ENCODE data around the gene RNF10. TPM values are rescaled to one million over a fixed set of nuclear protein-coding genes. Genes with fewer than 3 reads are reported as not detected.

Gene RNF10
- total and polyA plus RNA-seq, 9 of the 15 experiments (the other 6 are each of a cell fraction or from before 2014, with no cell fraction given), result 43.0 to 139 (median 80.1) TPM

DNA sequence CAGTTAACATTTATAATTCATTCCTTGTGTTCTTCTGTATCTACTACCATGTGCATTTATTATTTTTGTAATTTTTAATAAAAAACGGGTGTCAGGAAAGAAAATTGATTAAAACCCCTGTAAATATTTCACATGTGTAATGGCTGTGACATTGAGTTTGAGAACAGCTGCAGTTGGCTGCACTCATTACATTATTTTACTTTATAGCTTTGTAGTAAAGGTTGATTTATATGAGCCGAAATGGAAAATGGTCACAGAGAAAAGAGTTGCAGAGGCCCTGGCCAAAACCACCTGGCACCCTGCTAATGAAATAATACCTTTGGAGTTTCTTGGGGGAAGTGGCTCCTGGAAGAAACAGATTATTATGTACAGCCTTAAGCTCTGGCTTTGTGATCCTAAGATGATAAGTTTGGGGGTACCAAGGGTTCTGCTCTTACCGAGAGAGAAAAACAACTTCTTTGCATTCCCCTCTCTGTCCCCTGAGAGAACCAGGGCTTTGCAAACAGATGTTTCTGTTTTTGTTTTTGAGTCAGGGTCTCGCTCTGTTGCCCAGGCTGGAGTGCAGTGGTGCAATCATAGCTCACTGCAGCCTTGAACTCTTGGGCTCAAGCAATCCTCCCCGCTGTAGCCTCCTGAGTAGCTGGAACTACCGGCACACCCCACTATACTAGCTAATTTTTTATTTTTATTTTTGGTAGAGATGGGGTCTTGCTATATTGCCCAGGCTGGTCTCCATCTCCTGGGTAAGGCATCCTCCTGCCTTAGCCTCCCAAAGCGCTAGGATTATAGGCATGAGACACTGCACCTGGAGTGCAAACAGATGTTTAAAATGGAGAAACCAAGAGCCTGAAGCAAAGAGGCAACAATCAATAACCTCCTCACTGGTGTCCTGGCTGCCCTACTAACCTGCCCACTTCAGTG is 47.9 kb upstream of the RNF10 start (continued):
- TF ChIP-seq, protein P1, sequence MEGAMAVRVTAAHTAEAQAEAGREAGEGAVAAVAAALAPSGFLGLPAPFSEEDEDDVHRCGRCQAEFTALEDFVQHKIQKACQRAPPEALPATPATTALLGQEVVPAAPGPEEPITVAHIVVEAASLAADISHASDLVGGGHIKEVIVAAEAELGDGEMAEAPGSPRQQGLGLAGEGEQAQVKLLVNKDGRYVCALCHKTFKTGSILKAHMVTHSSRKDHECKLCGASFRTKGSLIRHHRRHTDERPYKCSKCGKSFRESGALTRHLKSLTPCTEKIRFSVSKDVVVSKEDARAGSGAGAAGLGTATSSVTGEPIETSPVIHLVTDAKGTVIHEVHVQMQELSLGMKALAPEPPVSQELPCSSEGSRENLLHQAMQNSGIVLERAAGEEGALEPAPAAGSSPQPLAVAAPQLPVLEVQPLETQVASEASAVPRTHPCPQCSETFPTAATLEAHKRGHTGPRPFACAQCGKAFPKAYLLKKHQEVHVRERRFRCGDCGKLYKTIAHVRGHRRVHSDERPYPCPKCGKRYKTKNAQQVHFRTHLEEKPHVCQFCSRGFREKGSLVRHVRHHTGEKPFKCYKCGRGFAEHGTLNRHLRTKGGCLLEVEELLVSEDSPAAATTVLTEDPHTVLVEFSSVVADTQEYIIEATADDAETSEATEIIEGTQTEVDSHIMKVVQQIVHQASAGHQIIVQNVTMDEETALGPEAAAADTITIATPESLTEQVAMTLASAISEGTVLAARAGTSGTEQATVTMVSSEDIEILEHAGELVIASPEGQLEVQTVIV (CRISPR knock-in tag; IDR thresholded peaks at IDR 0.05; ENCODE audit: borderline replicate concordance), result no peak
- TF ChIP-seq ZNF121 (CRISPR knock-in tag; conservative IDR thresholded peaks at IDR 0.05) (peak; percentile 97), ZNF75A (CRISPR knock-in tag; IDR thresholded peaks at IDR 0.05) (no peak), RAD51 (IDR thresholded peaks at IDR 0.05; ENCODE audit: borderline replicate concordance, low read depth) (no peak), ZNF76 (CRISPR knock-in tag; IDR thresholded peaks at IDR 0.05; ENCODE audit: borderline replicate concordance) (no peak), ZNF584 (CRISPR knock-in tag; IDR thresholded peaks at IDR 0.05; ENCODE audit: low read depth) (no peak), BCOR (IDR thresholded peaks at IDR 0.05) (peak; percentile 72), RAD21 (CRISPR knock-in tag; conservative IDR thresholded peaks at IDR 0.05 in 1 of 2, IDR thresholded peaks at IDR 0.05 in 1 of 2) (no peak), RBM25 (IDR thresholded peaks at IDR 0.05; ENCODE audit: low read depth, low read length, severe bottlenecking) (peak; percentile 40), NFATC3 (IDR thresholded peaks at IDR 0.05) (no peak), EGR1 (conservative IDR thresholded peaks at IDR 0.05) (no peak), CSDE1 (IDR thresholded peaks at IDR 0.05) (no peak)
- TF ChIP-seq, protein P2, sequence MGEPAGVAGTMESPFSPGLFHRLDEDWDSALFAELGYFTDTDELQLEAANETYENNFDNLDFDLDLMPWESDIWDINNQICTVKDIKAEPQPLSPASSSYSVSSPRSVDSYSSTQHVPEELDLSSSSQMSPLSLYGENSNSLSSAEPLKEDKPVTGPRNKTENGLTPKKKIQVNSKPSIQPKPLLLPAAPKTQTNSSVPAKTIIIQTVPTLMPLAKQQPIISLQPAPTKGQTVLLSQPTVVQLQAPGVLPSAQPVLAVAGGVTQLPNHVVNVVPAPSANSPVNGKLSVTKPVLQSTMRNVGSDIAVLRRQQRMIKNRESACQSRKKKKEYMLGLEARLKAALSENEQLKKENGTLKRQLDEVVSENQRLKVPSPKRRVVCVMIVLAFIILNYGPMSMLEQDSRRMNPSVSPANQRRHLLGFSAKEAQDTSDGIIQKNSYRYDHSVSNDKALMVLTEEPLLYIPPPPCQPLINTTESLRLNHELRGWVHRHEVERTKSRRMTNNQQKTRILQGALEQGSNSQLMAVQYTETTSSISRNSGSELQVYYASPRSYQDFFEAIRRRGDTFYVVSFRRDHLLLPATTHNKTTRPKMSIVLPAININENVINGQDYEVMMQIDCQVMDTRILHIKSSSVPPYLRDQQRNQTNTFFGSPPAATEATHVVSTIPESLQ (CRISPR knock-in tag; IDR thresholded peaks at IDR 0.05), result no peak

Measured in K562 (cell line).